Right lobe of liver (tissue), 6 donors: ENCODE data around the gene DVL1. TPM values are rescaled to one million over a fixed set of nuclear protein-coding genes. Genes with fewer than 3 reads are reported as not detected.

Experiments used
- ATAC-seq, 4 donors: fragments of 200-7000 bp; cut with Tn5 transposase; one replicate each; pipeline ENCODE4 v1.9.1; 2020; ENCODE audit warnings: mild to moderate bottlenecking in 4 of 4, moderate library complexity in 4 of 4
- DNase-seq, 3 donors: peaks; one replicate each; pipeline ENCODE4 v3.0.0-alpha.2; 2020
- H3K27ac ChIP-seq, 3 donors: fragments of 200-600 bp; one replicate each; pipeline ENCODE4 v1.8.0; 2022
- H3K27me3 ChIP-seq, 2 donors: fragments of 200-600 bp; one replicate each; pipeline ENCODE4 v1.8.0; 2022
- H3K36me3 ChIP-seq, 4 donors: fragments of 200-600 bp; sonication (generic) in 1 of 4; one replicate each; pipeline versions ENCODE4 v1.5.1 to v1.8.0; 2017 to 2022; ENCODE audit warnings: control low read depth in 1 of 4
- H3K4me1 ChIP-seq, 4 donors: fragments of 200-600 bp; sonication (generic) in 1 of 4; one replicate each; pipeline versions ENCODE4 v1.5.1 to v1.8.0; 2017 to 2022; ENCODE audit warnings: control low read depth in 1 of 4
- H3K4me3 ChIP-seq, 3 donors: fragments of 200-600 bp; one replicate each; pipeline ENCODE4 v1.8.0; 2022
- H3K9me3 ChIP-seq, 4 donors: fragments of 200-600 bp; sonication (generic) in 1 of 4; one replicate each; pipeline versions ENCODE4 v1.5.1 to v1.8.0; 2017 to 2022; ENCODE audit warnings: control low read depth in 1 of 4
- POLR2A ChIP-seq: fragments of 450-650 bp; IDR thresholded peaks from one replicate; pipeline ENCODE4 v1.6.1; 2017; ENCODE audit warnings: antibody characterized with exemption, mild to moderate bottlenecking
- WGBS: methylation state at CpG from one replicate; pipeline ENCODE4 v1.1.6; 2018; ENCODE audit warnings: low coverage, low lambda C conversion rate; ENCODE audit not compliant: insufficient coverage; ENCODE audit errors: missing lambda C conversion rate; 5-methylcytosine and 5-hydroxymethylcytosine counted together
- intact Hi-C, 2 donors: fragments of 100-400 bp; cut with DNase I; formaldehyde crosslinking; loops; one replicate each; pipeline versions ENCODE4 v1.11.2 to v1.14.1; 2022
- total RNA-seq, 6 experiments: library from RNA; depleted of rRNA in 2 of 6; stranded (reverse); fragments of >200 nt in 2 of 6; fragmentation: NEBNext Ultra II Directional in 3 of 6; extraction: Animal tissue kit (Norgen Biotek cat#: 25700) in 3 of 6; gene quantifications; one replicate each; pipeline versions ENCODE4 v1.1.0 to v1.2.4, GENCODE V29; 2016 to 2023
- TF ChIP-seq, protein P1 (sequence below), 4 donors: fragments of 200-600 bp in 3 of 4; fragments of 450-650 bp in 1 of 4; IDR thresholded peaks; one replicate each; pipeline versions ENCODE4 v1.5.1 to v1.8.0; 2016 to 2022; ENCODE audit warnings: antibody characterized with exemption in 4 of 4, mild to moderate bottlenecking in 2 of 4
- donor health status: DM: no; HTN: yes; CAD: no.
- donor health status: DM: no; HTN: no; CAD: no.
- donor health status: DM: no; HTN: no; CAD: no.
- donor health status: DM: no; HTN: yes; CAD: no.
- donor health status: DM: no; HTN: yes; CAD: no.

Gene DVL1
- total RNA-seq, 6 experiments from 2014 or later = 32.7 to 54.6 (median 41.2) TPM

- Histone ChIP-seq H3K4me3 (no peak overlapping the region), H3K36me3 (peaks cover 0 to 17% (median 7%) of the 10 kb centered on the region in 4 donors), H3K4me1 (peaks cover 0 to 34% (median 0%) of the 10 kb centered on the region in 4 donors), H3K27ac (no peak overlapping the region), H3K27me3 (no peaks in the 10 kb centered on the region), H3K9me3 (no peaks in the 10 kb centered on the region)
- no peak for ATAC-seq
- no peak for DNase-seq
- no CpG with 5 or more reads among the region's 10 CpGs for WGBS
- intact Hi-C loops = no loop called here
- TF ChIP-seq, protein P1, sequence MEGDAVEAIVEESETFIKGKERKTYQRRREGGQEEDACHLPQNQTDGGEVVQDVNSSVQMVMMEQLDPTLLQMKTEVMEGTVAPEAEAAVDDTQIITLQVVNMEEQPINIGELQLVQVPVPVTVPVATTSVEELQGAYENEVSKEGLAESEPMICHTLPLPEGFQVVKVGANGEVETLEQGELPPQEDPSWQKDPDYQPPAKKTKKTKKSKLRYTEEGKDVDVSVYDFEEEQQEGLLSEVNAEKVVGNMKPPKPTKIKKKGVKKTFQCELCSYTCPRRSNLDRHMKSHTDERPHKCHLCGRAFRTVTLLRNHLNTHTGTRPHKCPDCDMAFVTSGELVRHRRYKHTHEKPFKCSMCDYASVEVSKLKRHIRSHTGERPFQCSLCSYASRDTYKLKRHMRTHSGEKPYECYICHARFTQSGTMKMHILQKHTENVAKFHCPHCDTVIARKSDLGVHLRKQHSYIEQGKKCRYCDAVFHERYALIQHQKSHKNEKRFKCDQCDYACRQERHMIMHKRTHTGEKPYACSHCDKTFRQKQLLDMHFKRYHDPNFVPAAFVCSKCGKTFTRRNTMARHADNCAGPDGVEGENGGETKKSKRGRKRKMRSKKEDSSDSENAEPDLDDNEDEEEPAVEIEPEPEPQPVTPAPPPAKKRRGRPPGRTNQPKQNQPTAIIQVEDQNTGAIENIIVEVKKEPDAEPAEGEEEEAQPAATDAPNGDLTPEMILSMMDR (IDR thresholded peaks at IDR 0.05) = no peak
- TF ChIP-seq POLR2A = no peak
Measured at GRCh38 chr1:1322952-1323351, 26.3 kb downstream of the DVL1 start.

DNA sequence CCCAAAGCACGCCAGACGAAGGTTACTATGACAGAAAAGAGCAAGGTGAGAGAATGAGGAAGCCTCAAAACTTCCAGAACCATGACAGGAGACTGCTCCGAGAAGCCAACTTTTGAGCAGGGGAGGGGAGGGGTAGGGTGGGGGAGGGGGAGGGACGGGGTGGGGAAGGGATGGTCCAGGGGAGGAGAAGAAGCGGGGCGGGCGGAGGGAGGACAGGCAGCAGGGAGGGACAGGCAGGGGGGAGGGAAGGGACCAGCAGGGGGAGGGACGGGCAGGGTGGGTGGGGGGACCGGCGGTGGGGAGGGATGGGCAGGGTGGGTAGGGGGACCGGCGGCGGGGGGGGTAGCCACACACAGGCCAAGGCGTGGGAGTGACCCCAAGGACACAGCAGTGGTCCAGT lies 26.8 kb downstream of the DVL1 start:
- H3K9me3 ChIP-seq = no peaks in the 10 kb centered on the region
- WGBS = 84% methylated on average over 12 of the region's 14 CpGs
- no peak overlapping the region for H3K4me3 ChIP-seq
- no peak for TF ChIP-seq POLR2A
- TF ChIP-seq, protein P1 (IDR thresholded peaks at IDR 0.05) = no peak
- H3K4me1 ChIP-seq = peaks cover 0 to 38% (median 0%) of the 10 kb centered on the region in 4 donors
- DNase-seq (no peak), ATAC-seq (no peak)
- H3K27me3 ChIP-seq = no peaks in the 10 kb centered on the region
- intact Hi-C loops = no loop called here
- H3K27ac ChIP-seq = no peak overlapping the region
- peaks cover 0 to 12% (median 6%) of the 10 kb centered on the region in 4 donors for H3K36me3 ChIP-seq

- no CpG with 5 or more reads among the region's 8 CpGs for WGBS
- ATAC-seq (no peak), DNase-seq (no peak)
- Histone ChIP-seq H3K4me3 (no peak overlapping the region), H3K27ac (no peak overlapping the region), H3K4me1 (peaks cover 0 to 34% (median 0%) of the 10 kb centered on the region in 4 donors), H3K36me3 (peaks cover 0 to 9% (median 1%) of the 10 kb centered on the region in 4 donors), H3K9me3 (no peaks in the 10 kb centered on the region), H3K27me3 (no peaks in the 10 kb centered on the region)
- intact Hi-C loops = no loop called here
- TF ChIP-seq, protein P1 (IDR thresholded peaks at IDR 0.05) = no peak
- TF ChIP-seq POLR2A = no peak
Measured at GRCh38 chr1:1321477-1321876, 27.7 kb downstream of the DVL1 start.

GRCh38 chr1:1320666-1321448 lies 28.4 kb downstream of the DVL1 start:
- 78% methylated on average over 6 of the region's 23 CpGs for WGBS

More at GRCh38 chr1:1320666-1321448, 28.4 kb downstream of the DVL1 start:
- Histone ChIP-seq H3K27ac (no peak overlapping the region), H3K4me1 (peaks cover 0 to 28% (median 0%) of the 10 kb centered on the region in 4 donors), H3K4me3 (no peak overlapping the region), H3K36me3 (peaks cover 0 to 9% (median 1%) of the 10 kb centered on the region in 4 donors), H3K27me3 (no peaks in the 10 kb centered on the region), H3K9me3 (no peaks in the 10 kb centered on the region)
- DNase-seq (no peak), ATAC-seq (no peak)
- intact Hi-C loops = no loop called here
- TF ChIP-seq POLR2A = no peak
- TF ChIP-seq, protein P1 (IDR thresholded peaks at IDR 0.05) = no peak
